ENCODE results near the gene ZNF444.
"Not testable (repeated sequence)": the region's sequence is repeated elsewhere in the genome, so short reads cannot be mapped to it uniquely, and the experiment has no call there.

Gene ZNF444

DNA sequence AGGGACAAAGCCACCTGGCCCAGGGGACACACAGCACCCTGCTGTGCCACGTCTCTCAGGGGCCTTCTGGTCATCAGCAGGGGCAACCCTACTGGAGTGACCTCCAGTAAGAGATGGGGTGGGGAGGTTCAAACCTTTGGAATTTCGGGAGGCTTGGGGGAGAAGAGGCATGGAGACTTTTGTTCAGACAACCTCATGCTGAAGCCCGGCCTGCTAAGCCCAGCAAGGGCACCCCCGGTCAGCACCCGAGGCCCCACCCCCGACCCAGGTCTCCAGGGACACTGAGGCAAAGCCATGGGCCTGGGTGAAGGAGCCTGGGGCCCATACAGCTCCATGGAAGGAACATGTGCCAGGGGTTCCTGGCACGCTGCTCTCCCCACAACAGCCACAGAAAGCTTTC lies 43.3 kb upstream of the ZNF444 start:
- no peak overlapping the region for H3K4me3 ChIP-seq (ENCODE audit: insufficient read length, low read depth)
- peaks cover 1% of the 10 kb centered on the region for H3K4me1 ChIP-seq (ENCODE audit: insufficient read depth, insufficient read length)
- H3K36me3 ChIP-seq (ENCODE audit: insufficient read depth, insufficient read length, low read length): peaks cover 77% of the 10 kb centered on the region
- no peak overlapping the region for H3K9ac ChIP-seq (ENCODE audit: insufficient read length, low read depth)
- no peaks in the 10 kb centered on the region for H3K9me3 ChIP-seq (ENCODE audit: insufficient read depth, low read length)
- TF ChIP-seq SUZ12 (IDR thresholded peaks at IDR 0.05; ENCODE audit: extremely low read depth, insufficient read depth, insufficient read length) (no peak), ZNF274 (IDR thresholded peaks at IDR 0.05; ENCODE audit: low read depth, low read length) (no peak), YY1 (IDR thresholded peaks at IDR 0.05; ENCODE audit: insufficient read depth, insufficient read length) (no peak)
- H3K27me3 ChIP-seq (ENCODE audit: insufficient read depth, insufficient read length): no peaks in the 10 kb centered on the region
- no peak for DNase-seq (ENCODE audit: low read depth, low spot score)

DNA sequence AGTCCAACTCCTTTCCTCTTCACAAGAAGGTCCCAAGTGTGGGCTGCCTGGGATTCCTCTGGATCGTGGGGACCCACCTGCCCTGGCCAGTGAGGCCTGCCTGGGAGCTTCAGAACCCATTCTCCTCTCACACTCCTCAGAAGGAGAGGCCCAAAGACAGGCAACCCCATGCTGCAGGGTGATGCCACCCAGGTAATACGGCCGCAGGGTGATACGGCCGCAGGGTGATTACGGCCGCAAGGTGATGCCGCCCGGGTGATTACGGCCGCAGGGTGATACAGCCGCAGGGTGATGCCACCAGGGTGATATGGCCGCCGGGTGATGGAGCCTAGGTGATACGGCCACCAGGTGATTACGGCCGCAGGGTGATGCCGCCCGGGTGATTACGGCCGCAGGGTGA lies 42.9 kb upstream of the ZNF444 start:
- H3K9me3 ChIP-seq (ENCODE audit: insufficient read depth, low read length); H3K9ac ChIP-seq (ENCODE audit: insufficient read length, low read depth); DNase-seq (ENCODE audit: low read depth, low spot score); H3K27me3 ChIP-seq (ENCODE audit: insufficient read depth, insufficient read length); H3K4me3 ChIP-seq (ENCODE audit: insufficient read length, low read depth); H3K4me1 ChIP-seq (ENCODE audit: insufficient read depth, insufficient read length): not testable (repeated sequence)
- peaks cover 77% of the 10 kb centered on the region for H3K36me3 ChIP-seq (ENCODE audit: insufficient read depth, insufficient read length, low read length)

DNA sequence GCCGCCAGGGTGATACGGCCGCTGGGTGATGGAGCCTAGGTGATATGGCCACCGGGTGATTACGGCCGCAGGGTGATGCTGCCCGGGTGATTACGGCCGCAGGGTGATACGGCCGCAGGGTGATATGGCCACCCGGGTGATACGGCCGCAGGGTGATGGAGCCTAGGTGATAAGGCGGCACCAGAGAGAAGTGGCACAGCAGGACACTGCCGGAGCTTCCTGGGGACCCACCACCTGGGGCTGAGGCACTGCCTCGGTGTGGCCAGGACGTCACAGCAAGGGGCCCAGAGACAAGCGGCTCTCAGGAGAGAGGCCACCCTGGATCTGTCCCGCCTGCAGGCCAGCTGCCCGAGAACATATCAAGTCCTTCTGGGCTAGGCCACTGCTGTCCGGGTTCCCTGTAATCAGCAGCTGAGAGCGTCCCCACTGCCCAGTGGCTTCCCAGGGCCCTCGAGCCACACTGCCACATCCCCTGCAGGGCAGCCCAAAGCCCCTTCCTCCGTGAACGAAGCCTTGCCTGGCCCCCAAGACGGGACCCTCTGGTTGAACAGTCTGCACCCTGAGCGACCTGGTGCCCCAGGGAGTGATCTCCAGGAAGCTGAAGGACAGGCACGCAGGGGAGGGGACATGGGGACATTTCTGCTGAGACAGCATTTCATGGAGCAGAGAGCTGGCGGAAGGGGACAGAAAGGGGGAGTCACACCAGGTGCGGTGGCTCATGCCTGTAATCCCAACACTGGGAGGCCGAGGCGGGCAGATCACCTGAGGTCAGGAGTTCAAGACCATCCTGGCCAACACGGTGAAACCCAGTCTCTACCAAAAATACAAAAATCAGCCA lies 42.1 kb upstream of the ZNF444 start:
- no peak for DNase-seq (ENCODE audit: low read depth, low spot score)

DNA sequence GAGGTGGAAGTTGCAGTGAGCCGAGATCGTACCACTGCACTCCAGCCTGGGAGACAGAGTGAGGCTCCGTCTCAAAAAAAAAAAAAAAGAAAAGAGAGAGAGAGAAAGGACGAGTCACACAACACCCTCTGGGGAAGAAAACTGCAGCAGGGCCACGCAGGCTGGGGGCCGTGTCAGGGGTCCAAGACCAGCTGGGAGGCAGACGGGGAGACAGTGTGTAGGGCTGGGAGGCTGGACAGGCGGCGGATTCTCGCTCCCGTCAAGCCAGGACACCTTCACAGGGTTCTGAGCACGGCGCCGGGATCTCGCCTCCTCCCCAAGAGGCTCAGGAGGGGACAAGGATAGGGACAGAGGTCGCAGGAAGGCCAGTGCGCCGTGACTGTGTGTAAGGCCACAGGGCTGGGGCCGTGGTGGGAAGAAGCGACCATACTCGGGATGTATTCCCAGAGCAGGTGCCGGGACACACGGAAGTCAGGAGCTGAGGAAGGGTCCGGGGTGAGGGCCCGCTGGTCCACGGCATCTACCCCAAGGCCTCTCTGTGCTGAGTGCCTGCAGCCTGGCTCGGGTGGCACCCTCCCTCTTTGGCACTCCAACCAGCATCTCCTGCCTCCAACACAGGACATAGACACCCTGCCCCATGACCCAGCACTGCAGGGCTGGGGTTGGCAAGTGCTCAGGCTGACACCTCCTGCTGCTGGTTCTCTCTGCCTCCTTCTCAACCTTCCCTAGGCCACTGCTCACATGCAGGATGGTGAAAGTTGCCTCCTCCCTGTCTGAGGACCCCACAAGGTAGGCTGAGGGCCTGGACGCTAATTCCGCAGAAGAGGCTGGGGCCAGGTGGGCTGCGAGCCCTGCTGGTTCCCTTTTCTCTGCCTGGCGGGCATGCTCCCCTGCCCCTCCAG lies 41.2 kb upstream of the ZNF444 start:
- Histone ChIP-seq H3K4me1 (ENCODE audit: insufficient read depth, insufficient read length) (no peaks in the 10 kb centered on the region), H3K27me3 (ENCODE audit: insufficient read depth, insufficient read length) (no peaks in the 10 kb centered on the region), H3K4me3 (ENCODE audit: insufficient read length, low read depth) (no peak overlapping the region), H3K9me3 (ENCODE audit: insufficient read depth, low read length) (no peaks in the 10 kb centered on the region), H3K36me3 (ENCODE audit: insufficient read depth, insufficient read length, low read length) (peaks cover 70% of the 10 kb centered on the region), H3K9ac (ENCODE audit: insufficient read length, low read depth) (no peak overlapping the region)
- TF ChIP-seq SUZ12 (IDR thresholded peaks at IDR 0.05; ENCODE audit: extremely low read depth, insufficient read depth, insufficient read length) (no peak), YY1 (IDR thresholded peaks at IDR 0.05; ENCODE audit: insufficient read depth, insufficient read length) (no peak), ZNF274 (IDR thresholded peaks at IDR 0.05; ENCODE audit: low read depth, low read length) (no peak)
- DNase-seq (ENCODE audit: low read depth, low spot score): no peak

More for the DNA sequence above, 42.1 kb upstream of the ZNF444 start:
- no peak for TF ChIP-seq ZNF274 (IDR thresholded peaks at IDR 0.05; ENCODE audit: low read depth, low read length)
- no peak for TF ChIP-seq YY1 (IDR thresholded peaks at IDR 0.05; ENCODE audit: insufficient read depth, insufficient read length)
- TF ChIP-seq SUZ12 (IDR thresholded peaks at IDR 0.05; ENCODE audit: extremely low read depth, insufficient read depth, insufficient read length): no peak
- H3K9ac ChIP-seq (ENCODE audit: insufficient read length, low read depth): no peak overlapping the region
- no peaks in the 10 kb centered on the region for H3K27me3 ChIP-seq (ENCODE audit: insufficient read depth, insufficient read length)
- peaks cover 73% of the 10 kb centered on the region for H3K36me3 ChIP-seq (ENCODE audit: insufficient read depth, insufficient read length, low read length)
- no peak overlapping the region for H3K4me3 ChIP-seq (ENCODE audit: insufficient read length, low read depth)
- no peaks in the 10 kb centered on the region for H3K4me1 ChIP-seq (ENCODE audit: insufficient read depth, insufficient read length)
- no peaks in the 10 kb centered on the region for H3K9me3 ChIP-seq (ENCODE audit: insufficient read depth, low read length)

DNA sequence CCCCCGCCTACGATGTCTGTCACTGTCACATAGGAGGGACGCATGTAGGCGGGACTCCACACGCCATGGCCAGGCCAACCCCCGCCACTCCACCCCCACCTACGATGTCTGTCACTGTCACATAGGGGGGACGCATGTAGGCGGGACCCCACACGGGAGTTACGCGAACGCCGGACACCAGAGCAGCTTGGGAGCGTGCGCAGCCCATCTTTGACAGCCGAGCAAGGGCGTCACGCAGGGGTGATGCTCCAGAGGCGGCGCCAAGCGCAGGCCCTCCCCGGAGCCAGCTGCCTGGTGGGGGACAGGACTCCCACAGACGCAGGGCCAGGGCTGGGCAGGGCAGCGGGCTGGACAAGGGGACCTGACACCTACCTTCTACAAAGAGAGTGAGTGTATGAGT lies 40.0 kb upstream of the ZNF444 start:
- no peaks in the 10 kb centered on the region for H3K9me3 ChIP-seq (ENCODE audit: insufficient read depth, low read length)
- DNase-seq (ENCODE audit: low read depth, low spot score): no peak
- H3K36me3 ChIP-seq (ENCODE audit: insufficient read depth, insufficient read length, low read length): peaks cover 60% of the 10 kb centered on the region
- H3K4me1 ChIP-seq (ENCODE audit: insufficient read depth, insufficient read length): peaks cover 2% of the 10 kb centered on the region
- H3K27me3 ChIP-seq (ENCODE audit: insufficient read depth, insufficient read length): no peaks in the 10 kb centered on the region
- TF ChIP-seq ZNF274 (IDR thresholded peaks at IDR 0.05; ENCODE audit: low read depth, low read length) (no peak), YY1 (IDR thresholded peaks at IDR 0.05; ENCODE audit: insufficient read depth, insufficient read length) (no peak), SUZ12 (IDR thresholded peaks at IDR 0.05; ENCODE audit: extremely low read depth, insufficient read depth, insufficient read length) (no peak)
- H3K9ac ChIP-seq (ENCODE audit: insufficient read length, low read depth): no peak overlapping the region
- no peak overlapping the region for H3K4me3 ChIP-seq (ENCODE audit: insufficient read length, low read depth)

DNA sequence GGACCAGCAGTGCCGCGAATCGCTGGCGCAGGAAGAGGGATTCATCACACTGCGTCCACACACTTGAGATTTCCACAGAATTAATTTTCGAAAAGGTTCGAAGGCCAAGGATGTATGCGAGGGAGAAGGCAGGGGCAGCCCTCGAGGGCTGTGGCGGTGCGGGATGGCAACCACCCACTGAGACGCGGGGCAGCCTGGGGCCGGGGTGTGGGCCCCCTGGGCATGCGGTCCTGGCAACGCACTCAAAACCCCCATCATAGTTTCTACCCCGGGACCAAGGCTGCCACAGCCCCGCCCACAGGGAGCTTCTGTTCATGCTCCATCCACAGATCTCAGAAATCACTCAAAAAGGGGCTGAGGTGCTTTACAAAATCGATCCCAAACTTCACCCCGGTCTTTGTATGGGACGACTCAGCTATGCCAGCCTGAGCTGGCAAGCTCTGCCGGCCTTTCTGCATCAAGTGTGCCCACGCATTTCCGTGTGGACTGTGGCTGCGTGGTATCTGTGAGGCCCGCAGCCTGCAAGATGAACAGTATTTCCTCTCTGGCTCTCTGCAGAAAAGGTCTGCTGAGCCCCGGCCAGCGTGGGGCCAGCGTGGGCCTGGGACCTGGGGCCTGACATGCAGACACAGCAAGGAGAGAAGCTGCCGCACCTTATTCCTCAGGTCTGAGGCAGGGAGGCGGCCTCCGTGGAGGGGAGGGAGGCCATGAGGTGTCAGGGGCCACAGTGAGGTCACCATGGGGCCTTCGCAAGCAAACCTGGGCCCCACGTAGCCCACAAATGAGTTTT lies 39.1 kb upstream of the ZNF444 start:
- Histone ChIP-seq H3K4me1 (ENCODE audit: insufficient read depth, insufficient read length) (peaks cover 6% of the 10 kb centered on the region), H3K9ac (ENCODE audit: insufficient read length, low read depth) (no peak overlapping the region), H3K27me3 (ENCODE audit: insufficient read depth, insufficient read length) (no peaks in the 10 kb centered on the region), H3K9me3 (ENCODE audit: insufficient read depth, low read length) (no peaks in the 10 kb centered on the region), H3K36me3 (ENCODE audit: insufficient read depth, insufficient read length, low read length) (peaks cover 59% of the 10 kb centered on the region), H3K4me3 (ENCODE audit: insufficient read length, low read depth) (no peak overlapping the region)
- TF ChIP-seq ZNF274 (IDR thresholded peaks at IDR 0.05; ENCODE audit: low read depth, low read length): no peak
- no peak for TF ChIP-seq SUZ12 (IDR thresholded peaks at IDR 0.05; ENCODE audit: extremely low read depth, insufficient read depth, insufficient read length)
- no peak for TF ChIP-seq YY1 (IDR thresholded peaks at IDR 0.05; ENCODE audit: insufficient read depth, insufficient read length)
- DNase-seq (ENCODE audit: low read depth, low spot score): no peak
